Measurements from ENCODE around the gene STK11IP. TPM values are rescaled to one million over a fixed set of nuclear protein-coding genes. Genes with fewer than 3 reads are reported as not detected.
"Not testable (repeated sequence)": the region's sequence is repeated elsewhere in the genome, so short reads cannot be mapped to it uniquely, and the experiment has no call there.

STK11IP gene
- total RNA-seq, 1 experiment from 2014 or later, result 39.9 TPM

DNA sequence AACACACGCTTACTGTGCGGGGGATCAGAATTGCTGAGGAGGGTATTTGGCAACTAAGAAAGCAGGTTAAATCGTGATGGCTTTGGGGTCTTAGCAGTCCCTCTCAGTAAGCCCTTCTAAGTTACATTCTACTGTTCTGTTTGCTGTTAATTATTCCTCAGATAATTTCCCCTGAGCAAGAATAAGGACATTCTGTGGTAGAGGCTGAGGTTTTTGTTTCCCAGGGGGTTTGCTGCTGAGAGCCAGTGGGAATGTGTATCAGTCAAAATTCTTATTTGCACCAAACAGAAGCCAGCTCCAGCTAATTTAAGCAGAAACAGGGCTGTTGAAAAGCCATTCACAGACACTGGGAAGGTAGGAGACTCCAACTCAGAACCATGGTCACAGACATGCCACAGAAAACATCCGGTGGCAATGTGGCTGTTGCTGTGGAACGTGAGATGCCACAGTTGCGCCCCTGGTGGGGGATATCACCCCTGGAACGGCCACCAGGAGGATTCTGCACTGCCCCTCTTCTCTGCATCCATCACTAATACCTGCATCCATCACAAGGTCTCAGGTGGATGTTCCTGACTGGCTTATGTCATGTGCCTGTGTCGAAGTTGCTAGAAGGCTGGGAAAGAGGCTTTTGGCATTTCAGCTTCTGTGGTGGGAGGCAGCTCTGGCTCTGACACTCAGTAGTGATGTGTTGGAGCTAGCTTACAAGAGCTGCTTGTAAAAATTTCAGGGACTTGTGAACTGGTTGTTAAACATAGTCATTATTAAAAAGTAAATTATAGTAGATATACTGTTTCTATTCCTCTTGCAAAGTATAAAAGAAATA is 53.0 kb downstream of the STK11IP start (continued):
- no peak for TF ChIP-seq ZNF423 (CRISPR knock-in tag; IDR thresholded peaks at IDR 0.05)
- no peak for TF ChIP-seq SP1 (CRISPR knock-in tag; conservative IDR thresholded peaks at IDR 0.05)
- no peak for TF ChIP-seq ZNF232 (CRISPR knock-in tag; IDR thresholded peaks at IDR 0.05)
- no peak for TF ChIP-seq SMAD4 (CRISPR knock-in tag; IDR thresholded peaks at IDR 0.05)
- no peak for TF ChIP-seq IRF2 (CRISPR knock-in tag; IDR thresholded peaks at IDR 0.05; ENCODE audit: borderline replicate concordance, low read depth)
- no peak for TF ChIP-seq NR2C2 (CRISPR knock-in tag; IDR thresholded peaks at IDR 0.05)
- TF ChIP-seq, protein P1, sequence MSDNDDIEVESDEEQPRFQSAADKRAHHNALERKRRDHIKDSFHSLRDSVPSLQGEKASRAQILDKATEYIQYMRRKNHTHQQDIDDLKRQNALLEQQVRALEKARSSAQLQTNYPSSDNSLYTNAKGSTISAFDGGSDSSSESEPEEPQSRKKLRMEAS (CRISPR knock-in tag; IDR thresholded peaks at IDR 0.05), result no peak

- H3K27ac Mint-ChIP-seq; H3K4me3 Mint-ChIP-seq; DNase-seq (ENCODE audit: low spot score); H3K4me1 Mint-ChIP-seq; POLR2A ChIA-PET; H3K36me3 Mint-ChIP-seq; H3K9me3 Mint-ChIP-seq; ATAC-seq; H3K27me3 Mint-ChIP-seq (ENCODE audit: low read depth): not testable (repeated sequence)
- CTCF ChIA-PET, result interaction anchor here (1.2 to 3.2 kb wide), 2 partner anchors 9 to 38 kb away, joined by 6 to 17 read pairs; no protein-coding TSS in a partner anchor
Observed at GRCh38 chr2:219651656-219652055, 54.0 kb downstream of the STK11IP start.

DNA sequence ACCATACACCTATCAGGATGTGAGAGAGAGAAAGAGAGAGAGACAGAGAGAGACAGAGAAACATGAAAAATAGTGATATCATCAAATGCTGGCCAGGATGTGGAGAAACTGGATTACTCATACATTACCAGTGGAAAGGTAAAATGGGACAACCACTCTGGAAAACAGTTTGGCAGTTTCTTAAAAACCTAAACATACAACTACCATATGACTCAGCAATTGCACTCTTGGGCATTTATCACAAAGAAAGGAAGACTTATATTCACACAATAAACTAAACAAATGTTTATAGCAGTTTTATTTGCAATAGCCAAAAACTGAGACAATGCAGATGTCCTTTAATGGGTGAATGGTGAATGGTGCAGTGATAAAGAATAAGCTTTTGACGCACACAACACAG is 58.9 kb downstream of the STK11IP start:
- Mint-ChIP-seq H3K27ac (no peak overlapping the region), H3K36me3 (peaks cover 14% of the 10 kb centered on the region), H3K27me3 (ENCODE audit: low read depth) (peaks cover 24% of the 10 kb centered on the region), H3K9me3 (peaks cover 29% of the 10 kb centered on the region), H3K4me1 (no peaks in the 10 kb centered on the region), H3K4me3 (no peak overlapping the region)
- POLR2A ChIA-PET, result no interaction called here
- CTCF ChIA-PET, result interaction anchor here (1.0 kb wide), 1 partner anchor 14 kb away, joined by 5 read pairs; no protein-coding TSS in a partner anchor
- TF ChIP-seq ELF4 (CRISPR knock-in tag; IDR thresholded peaks at IDR 0.05; ENCODE audit: low read depth) (no peak), E2F4 (CRISPR knock-in tag; IDR thresholded peaks at IDR 0.05; ENCODE audit: borderline replicate concordance, low read depth) (no peak), PRDM15 (CRISPR knock-in tag; IDR thresholded peaks at IDR 0.05) (no peak), FOXJ3 (CRISPR knock-in tag; IDR thresholded peaks at IDR 0.05; ENCODE audit: borderline replicate concordance) (no peak), FOXP1 (CRISPR knock-in tag; IDR thresholded peaks at IDR 0.05; ENCODE audit: borderline replicate concordance) (no peak), RORB (CRISPR knock-in tag; IDR thresholded peaks at IDR 0.05) (no peak), MXD4 (CRISPR knock-in tag; IDR thresholded peaks at IDR 0.05; ENCODE audit: borderline replicate concordance) (no peak), OVOL2 (CRISPR knock-in tag; IDR thresholded peaks at IDR 0.05; ENCODE audit: borderline replicate concordance) (no peak), GRHL2 (CRISPR knock-in tag; IDR thresholded peaks at IDR 0.05; ENCODE audit: insufficient replicate concordance, severe bottlenecking) (no peak), SP1 (CRISPR knock-in tag; conservative IDR thresholded peaks at IDR 0.05) (no peak), KAT7 (CRISPR knock-in tag; IDR thresholded peaks at IDR 0.05; ENCODE audit: borderline replicate concordance) (no peak), ZNF396 (CRISPR knock-in tag; IDR thresholded peaks at IDR 0.05; ENCODE audit: borderline replicate concordance) (no peak), ZNF423 (CRISPR knock-in tag; IDR thresholded peaks at IDR 0.05) (no peak), E2F5 (CRISPR knock-in tag; IDR thresholded peaks at IDR 0.05) (no peak), TEAD4 (CRISPR knock-in tag; IDR thresholded peaks at IDR 0.05) (no peak), ATF1 (CRISPR knock-in tag; IDR thresholded peaks at IDR 0.05) (no peak), CDX4 (CRISPR knock-in tag; IDR thresholded peaks at IDR 0.05; ENCODE audit: borderline replicate concordance) (no peak), ZSCAN18 (CRISPR knock-in tag; IDR thresholded peaks at IDR 0.05) (no peak), RELA (CRISPR knock-in tag; IDR thresholded peaks at IDR 0.05; ENCODE audit: borderline replicate concordance) (no peak)
- TF ChIP-seq, protein P1 (CRISPR knock-in tag; IDR thresholded peaks at IDR 0.05), result no peak
- no peak for DNase-seq (ENCODE audit: low spot score)
- no peak for ATAC-seq
